GM19025 (cell line): ENCODE measurements around the gene BACH2.

ENCODE experiments used
- ATAC-seq: cut with Tn5 transposase; IDR thresholded peaks from one replicate; pipeline ENCODE4 v1.9.1; 2021; ENCODE audit warnings: mild to moderate bottlenecking, low read depth, moderate library complexity; ENCODE audit not compliant: unreplicated experiment

The BACH2 gene

DNA sequence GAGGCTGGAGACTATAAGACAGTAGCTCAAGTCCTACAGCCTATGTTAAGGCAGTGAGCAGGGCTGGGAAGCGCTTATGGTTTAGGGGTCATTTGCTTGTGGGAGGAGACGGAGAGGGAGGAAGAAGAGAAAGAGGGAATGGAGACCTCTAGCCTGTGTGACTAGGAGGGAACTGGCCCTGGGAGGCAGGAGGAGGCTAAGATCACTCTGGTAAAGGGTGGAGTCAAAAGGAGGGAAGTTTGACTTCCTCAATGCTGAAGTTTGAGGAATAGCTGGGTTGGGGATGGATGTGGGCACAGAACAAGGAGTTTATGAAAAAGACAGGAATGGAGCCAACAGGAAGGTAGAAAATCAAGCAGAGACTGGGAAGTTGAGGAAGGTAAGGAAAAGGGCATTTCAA lies 6.4 kb upstream of the BACH2 start:
- no peak for ATAC-seq

DNA sequence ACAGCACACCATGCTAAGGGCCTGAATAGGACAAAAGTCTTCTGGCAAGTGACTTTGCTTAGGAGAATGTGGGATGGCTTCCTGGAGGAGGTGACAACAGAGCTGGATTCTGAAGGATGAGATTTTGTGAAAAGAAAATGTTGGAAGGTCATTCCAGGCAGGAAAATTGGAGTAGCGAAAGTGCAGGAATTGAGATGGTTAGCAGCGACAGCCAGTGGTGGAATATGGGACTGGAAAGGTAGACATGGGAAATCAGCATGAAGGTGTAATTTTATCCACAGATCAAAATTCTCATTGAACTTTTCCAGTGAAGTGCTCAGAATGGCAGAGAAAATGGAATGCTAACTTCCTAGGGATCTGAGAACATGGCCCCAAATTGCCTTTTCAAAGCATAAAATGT lies 5.7 kb upstream of the BACH2 start:
- no peak for ATAC-seq

- no peak for ATAC-seq
Observed at GRCh38 chr6:90301816-90302215, 5.2 kb upstream of the BACH2 start.

DNA sequence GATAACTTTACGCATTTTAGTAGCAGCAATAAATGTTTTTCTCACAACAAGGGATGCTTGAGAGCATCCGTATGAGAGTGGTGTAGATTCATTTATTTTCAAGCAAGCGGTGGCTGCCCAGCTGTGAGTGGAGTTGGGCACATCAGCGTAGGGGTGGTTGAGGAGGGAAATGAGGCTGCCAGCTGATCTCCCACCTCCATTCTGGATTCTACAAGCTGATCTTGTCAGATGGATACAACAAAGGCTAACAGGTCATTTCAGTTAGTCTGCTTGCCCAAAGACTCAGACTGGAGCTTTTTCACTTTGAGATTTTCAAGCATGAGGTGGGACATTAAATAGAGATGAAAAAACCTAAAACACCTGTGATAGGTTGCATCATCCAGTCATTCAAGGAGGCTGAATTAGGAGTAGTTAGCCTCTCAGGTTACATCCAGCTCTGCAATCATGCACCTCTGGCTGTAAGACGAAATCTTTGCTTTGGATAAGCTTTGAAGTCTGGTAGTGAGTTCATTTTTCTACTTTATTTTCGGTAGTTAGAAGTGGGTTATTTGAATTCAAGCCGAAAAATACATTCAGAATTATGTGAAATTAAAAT lies 1.9 kb upstream of the BACH2 start:
- ATAC-seq = no peak

- ATAC-seq = no peak
Observed at GRCh38 chr6:90297867-90298381, 1.3 kb upstream of the BACH2 start.

DNA sequence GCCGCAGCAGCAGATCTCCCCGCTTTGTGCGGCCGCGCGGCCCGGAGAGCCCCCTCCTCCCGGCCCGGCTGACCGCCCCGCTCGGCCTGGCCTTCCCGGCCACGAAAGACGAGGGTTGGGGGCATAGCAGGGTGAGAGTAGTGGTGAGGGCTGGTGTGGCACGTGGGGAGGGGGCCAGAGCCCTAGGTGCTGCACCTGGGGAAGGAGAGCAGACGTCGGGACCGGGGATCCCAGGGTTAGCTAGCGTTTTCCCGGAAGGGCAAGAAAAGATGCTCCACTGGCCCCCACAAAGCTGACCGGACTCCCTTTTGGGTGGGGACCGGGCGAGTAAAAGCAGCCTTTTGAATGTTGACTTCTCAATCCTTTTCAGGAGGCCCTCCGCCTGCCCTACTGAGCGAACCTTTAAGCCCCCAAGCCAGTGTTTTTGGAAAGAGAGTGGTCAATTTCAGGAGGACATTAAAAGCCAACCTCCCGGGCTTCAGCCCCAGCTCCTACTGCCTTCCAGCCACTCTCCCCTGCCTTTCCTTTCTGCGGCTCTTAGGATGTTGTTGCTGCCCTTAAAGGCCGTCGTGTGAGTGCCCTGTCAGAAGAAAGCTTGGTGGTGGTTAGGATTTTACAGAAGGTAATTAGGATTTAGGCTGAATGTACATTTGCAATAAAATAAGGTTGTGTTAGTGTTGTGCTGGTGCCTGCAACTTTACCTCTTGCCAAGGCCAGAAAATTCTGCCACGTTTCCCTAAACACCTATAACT lies 648 bp upstream of the BACH2 start:
- ATAC-seq = no peak

GRCh38 chr6:90295854-90296340 lies 746 bp downstream of the BACH2 start:
- peak; percentile 45 for ATAC-seq

DNA sequence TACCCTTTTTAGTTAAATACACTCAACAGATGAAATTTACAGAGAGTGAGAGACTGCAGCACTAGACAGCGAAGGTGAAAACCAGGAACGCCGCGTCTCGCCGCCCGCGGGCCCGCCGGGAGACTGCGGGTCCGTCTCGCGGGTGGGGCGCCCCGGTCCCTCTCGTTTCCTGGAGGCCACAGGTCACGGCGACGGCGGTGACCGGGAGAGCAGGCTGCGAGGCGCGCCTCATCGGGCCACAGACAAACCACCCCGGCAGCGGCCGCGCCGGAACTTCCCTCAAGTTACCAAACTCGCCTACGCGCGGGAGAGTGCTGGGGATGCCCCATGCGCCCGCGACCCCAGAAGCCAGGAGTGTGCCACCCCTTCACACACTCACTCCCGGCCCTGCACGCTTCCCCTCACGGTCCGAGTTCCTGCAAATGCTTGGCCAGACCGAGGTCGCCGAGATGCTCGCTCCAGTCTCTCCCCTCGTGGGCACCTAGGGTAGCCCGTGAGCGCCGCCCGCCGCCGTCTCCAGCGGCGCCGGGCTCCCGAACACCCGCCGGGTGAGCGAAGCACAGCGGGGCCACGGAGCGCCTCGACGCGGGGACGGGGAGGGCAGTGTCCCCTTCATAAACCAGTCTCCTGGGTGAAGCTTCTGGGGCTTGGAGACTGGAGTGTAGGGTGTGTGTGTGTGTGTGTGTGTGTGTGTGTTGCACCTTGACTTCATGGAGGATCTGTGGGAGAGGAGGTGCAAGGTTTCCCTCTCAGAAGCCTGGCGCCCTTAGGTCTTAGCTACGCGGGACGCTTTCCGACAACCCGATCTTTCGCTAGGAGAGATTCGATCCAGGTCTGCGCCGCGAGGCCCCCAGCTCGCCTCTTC lies 1.4 kb downstream of the BACH2 start:
- ATAC-seq = no peak

DNA sequence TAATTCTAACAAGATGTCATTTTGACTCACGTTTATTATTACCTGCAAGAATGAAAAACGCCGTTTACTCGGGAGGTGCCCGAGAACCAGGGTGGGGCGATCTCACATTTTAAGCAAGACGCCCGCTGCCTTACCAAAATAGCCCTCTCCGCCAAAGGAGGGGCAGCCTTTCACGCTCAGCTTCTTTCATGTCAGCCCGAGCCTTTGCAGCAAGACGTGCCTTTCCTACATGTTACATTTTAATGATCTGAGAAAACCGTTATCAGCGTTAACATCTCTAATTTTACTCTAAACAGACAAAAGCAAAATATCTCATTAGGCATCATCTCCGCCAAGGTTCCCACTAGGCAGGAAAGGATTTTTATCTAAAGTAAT lies 2.0 kb downstream of the BACH2 start:
- ATAC-seq = no peak

- no peak for ATAC-seq
Observed at GRCh38 chr6:90294008-90294511, 2.6 kb downstream of the BACH2 start.

DNA sequence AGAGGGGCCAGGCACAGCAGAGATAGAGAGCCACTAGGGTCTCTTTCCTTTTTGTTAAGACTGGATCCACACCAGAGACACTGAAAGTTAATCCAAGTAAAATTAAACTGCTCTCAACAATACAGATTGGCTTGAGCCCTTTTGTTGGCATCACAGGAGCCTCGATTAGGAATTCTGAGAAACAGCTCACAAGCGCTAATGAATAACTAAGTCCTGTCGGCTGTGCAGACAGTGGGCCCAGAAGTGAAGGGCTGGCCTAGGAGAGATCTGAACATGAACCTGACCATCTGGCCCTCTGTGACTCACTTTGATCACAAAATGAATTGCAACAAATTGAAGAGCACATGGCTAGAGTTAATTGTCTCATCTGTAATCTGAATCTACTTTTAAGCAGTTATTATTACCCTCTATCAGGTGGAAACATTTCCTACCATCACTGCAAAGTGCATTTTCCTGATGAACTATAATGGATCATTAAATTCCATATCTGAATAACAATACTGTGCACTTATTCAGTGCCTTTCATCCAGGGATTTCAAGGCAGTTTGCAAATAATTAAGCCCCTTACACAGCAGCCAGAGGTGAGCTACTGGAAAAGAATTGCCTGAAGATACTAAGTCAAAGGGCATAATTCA lies 3.2 kb downstream of the BACH2 start:
- no peak for ATAC-seq

DNA sequence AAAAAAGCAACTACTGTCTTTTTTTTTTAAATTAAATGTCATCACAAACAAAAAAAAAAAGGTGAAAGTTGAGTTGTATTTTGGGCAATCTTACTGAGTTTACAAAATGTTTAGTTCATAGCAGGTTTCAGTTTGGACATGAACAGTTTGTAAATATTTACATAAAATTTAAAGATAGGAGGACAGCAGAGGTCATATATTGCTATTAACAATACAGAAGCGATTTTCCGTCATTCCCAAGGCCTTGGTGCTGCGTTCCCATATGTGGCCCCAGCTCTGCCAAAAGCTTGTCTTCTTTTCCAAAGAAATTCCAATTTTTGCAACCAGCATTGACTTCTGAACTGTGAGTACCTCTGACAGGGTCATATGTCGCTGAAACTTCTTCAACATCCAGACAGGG lies 5.1 kb downstream of the BACH2 start:
- no peak for ATAC-seq

- ATAC-seq = no peak
Observed at GRCh38 chr6:90290811-90291420, 5.7 kb downstream of the BACH2 start.

- ATAC-seq = no peak
Observed at GRCh38 chr6:90289902-90290301, 6.7 kb downstream of the BACH2 start.

GRCh38 chr6:90288404-90288803 lies 8.2 kb downstream of the BACH2 start:
- ATAC-seq = no peak

DNA sequence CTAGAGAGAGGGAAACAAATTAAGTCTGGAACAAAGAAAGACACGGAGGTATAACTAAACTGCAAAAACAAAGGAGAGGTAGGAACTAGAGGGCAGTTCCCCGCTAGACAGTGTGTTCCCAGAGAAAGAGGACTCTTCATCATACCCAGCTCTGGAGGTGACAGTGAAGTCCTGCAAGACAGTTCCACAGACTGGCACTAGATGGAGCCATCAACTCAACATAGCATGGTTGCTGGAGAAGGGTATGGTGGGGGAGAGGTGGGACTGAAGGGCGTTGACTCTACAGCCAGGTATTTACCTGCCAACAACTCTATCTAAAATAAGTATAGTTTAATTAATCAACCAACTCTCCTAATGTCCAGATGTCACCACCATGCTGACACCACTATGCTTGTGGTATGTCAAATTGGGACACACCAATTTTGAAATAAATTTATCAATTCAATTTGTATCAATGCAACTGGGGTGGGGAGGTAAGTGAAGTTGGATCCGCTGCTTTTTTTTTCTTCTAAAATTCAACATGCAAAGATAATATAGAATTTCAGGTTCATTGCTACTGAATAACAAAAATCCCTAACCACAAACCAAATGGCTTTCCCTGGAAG lies 9.7 kb downstream of the BACH2 start:
- ATAC-seq = no peak

GRCh38 chr6:90285611-90286381 lies 10.8 kb downstream of the BACH2 start:
- peak; percentile 65 for ATAC-seq

DNA sequence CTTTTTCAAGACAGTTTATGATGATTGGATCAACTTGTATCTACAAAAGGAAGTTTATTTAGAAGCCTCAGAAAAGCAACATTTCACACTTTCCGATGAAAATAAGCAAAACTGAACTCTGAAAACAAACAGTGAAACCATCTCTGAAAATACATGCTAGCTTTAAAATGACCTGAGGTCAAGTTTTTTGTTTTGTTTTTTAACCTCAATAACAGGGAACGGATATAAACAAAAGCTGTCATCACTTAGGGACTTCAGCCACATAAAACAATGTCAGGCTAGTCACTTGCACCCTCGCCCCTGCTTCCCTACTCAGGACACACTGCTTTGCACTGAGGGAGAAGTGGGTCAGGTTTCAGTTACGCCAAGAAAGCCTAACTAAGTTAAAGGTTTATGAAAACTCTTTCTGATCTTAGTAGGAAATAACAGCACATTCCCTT lies 11.6 kb downstream of the BACH2 start:
- peak; percentile 15 for ATAC-seq
